NB4 (cell line): ENCODE measurements around the gene CLDN5.
"Not testable (repeated sequence)": the region's sequence is repeated elsewhere in the genome, so short reads cannot be mapped to it uniquely, and the experiment has no call there.

Experiments used
- DNase-seq: peaks from one replicate; pipeline ENCODE4 v3.0.0; 2010; ENCODE audit warnings: low read depth
- H3K4me3 ChIP-seq: one replicate; pipeline ENCODE4 v1.5.1; 2011; ENCODE audit warnings: mild to moderate bottlenecking, low read depth, low read length, moderate library complexity
- MYC ChIP-seq: IDR thresholded peaks from 2 replicates; pipeline ENCODE4 v1.6.1; 2011; ENCODE audit warnings: low read depth, low read length
- POLR2A ChIP-seq: IDR thresholded peaks from 2 replicates; pipeline ENCODE4 v1.6.1; 2011; ENCODE audit warnings: mild to moderate bottlenecking; ENCODE audit not compliant: insufficient read length; ENCODE audit errors: extremely low read depth
- TF ChIP-seq, protein P1 (sequence below): IDR thresholded peaks from 2 replicates; pipeline ENCODE4 v1.6.1; 2011; ENCODE audit warnings: low read depth, low read length
- TF ChIP-seq, protein P2 (sequence below): IDR thresholded peaks from one replicate; pipeline ENCODE4 v1.5.1; 2012; ENCODE audit warnings: low read depth, low read length

The CLDN5 gene

GRCh38 chr22:19533857-19534256, 9.6 kb upstream of the CLDN5 start:
- no peak for TF ChIP-seq POLR2A
- TF ChIP-seq MYC: no peak
- TF ChIP-seq, protein P1, sequence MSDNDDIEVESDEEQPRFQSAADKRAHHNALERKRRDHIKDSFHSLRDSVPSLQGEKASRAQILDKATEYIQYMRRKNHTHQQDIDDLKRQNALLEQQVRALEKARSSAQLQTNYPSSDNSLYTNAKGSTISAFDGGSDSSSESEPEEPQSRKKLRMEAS: no peak
- TF ChIP-seq, protein P2, sequence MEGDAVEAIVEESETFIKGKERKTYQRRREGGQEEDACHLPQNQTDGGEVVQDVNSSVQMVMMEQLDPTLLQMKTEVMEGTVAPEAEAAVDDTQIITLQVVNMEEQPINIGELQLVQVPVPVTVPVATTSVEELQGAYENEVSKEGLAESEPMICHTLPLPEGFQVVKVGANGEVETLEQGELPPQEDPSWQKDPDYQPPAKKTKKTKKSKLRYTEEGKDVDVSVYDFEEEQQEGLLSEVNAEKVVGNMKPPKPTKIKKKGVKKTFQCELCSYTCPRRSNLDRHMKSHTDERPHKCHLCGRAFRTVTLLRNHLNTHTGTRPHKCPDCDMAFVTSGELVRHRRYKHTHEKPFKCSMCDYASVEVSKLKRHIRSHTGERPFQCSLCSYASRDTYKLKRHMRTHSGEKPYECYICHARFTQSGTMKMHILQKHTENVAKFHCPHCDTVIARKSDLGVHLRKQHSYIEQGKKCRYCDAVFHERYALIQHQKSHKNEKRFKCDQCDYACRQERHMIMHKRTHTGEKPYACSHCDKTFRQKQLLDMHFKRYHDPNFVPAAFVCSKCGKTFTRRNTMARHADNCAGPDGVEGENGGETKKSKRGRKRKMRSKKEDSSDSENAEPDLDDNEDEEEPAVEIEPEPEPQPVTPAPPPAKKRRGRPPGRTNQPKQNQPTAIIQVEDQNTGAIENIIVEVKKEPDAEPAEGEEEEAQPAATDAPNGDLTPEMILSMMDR: no peak
- no peak overlapping the region for H3K4me3 ChIP-seq
- no peak for DNase-seq

- DNase-seq: no peak
- TF ChIP-seq, protein P1: no peak
- TF ChIP-seq, protein P2: no peak
- TF ChIP-seq MYC (no peak), POLR2A (no peak)
- H3K4me3 ChIP-seq: no peak overlapping the region
These were observed 8.9 kb upstream of the CLDN5 start for GRCh38 chr22:19533049-19533626.

GRCh38 chr22:19531327-19531726, 7.1 kb upstream of the CLDN5 start:
- not testable (repeated sequence) for DNase-seq, H3K4me3 ChIP-seq

GRCh38 chr22:19530751-19531150, 6.5 kb upstream of the CLDN5 start:
- DNase-seq: no peak
- TF ChIP-seq, protein P2: peak; percentile 0
- TF ChIP-seq POLR2A: no peak
- no peak overlapping the region for H3K4me3 ChIP-seq

DNA sequence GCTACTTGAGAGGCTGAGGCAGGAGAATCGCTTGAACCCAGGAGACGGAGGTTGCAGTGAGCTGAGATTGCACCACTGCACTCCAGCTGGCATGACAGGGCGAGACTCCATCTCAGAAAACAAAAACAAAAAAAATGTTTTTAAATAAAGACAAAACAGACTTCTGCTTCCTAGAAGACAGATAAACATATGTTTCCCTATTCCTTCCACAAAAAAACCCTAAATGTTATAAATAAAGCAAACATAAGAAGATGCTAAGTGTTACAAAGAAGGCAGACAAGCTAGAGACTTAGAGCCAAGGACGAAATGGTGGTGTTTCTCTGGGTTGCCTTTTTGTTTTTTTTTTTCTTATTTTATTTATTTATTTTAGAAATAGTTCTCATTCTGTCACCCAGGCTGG, 5.6 kb upstream of the CLDN5 start:
- no peak for DNase-seq
- H3K4me3 ChIP-seq: no peak overlapping the region
- TF ChIP-seq, protein P1: no peak
- no peak for TF ChIP-seq MYC
- TF ChIP-seq POLR2A: no peak
- TF ChIP-seq, protein P2: no peak

- peak; percentile 75 for DNase-seq
- TF ChIP-seq, protein P2: no peak
- TF ChIP-seq MYC: no peak
- TF ChIP-seq POLR2A: no peak
- no peak overlapping the region for H3K4me3 ChIP-seq
These were observed 3.7 kb upstream of the CLDN5 start for GRCh38 chr22:19527861-19528417.
